ENCODE measurements around the gene IL34. TPM values are rescaled to one million over a fixed set of nuclear protein-coding genes. Genes with fewer than 3 reads are reported as not detected.

The IL34 gene
- total RNA-seq, 4 donors from 2014 or later: 96.9 to 158 (median 129) TPM

DNA sequence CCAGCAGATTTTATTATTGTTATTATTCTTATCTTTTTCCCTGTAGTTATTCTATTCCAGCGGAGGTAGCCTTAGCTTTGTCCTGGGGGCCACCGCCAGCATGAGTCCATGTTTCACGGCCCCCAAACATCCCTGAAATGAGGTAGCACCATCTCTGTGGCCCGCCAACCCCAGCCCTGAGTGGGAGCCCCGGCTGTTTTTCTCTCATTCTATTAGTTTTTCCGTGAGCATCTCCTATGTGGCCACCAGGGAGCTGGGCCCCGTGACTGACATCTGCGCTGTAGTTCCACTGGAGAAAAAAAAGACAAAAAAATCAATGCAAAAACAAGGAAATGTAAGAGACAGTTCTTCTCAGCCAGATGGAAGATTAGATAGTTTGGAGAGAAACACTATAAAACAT is 43.5 kb upstream of the IL34 start:
- H3K4me3 ChIP-seq (ENCODE audit: low read depth, poor library complexity, severe bottlenecking): no peak overlapping the region
- TF ChIP-seq POLR2A (IDR thresholded peaks at IDR 0.05): no peak
- TF ChIP-seq CTCF (IDR thresholded peaks at IDR 0.05): no peak
- intact Hi-C loops (cut with DNase I; ENCODE audit: low total_unique reads): no loop called here
- DNase-seq (ENCODE audit: low spot score in 2 of 2): no peak
- WGBS, 2 donors: 87 to 90% methylated on average over 8 of the region's 8 CpGs

GRCh38 chr16:70604407-70605282 is 41.7 kb upstream of the IL34 start:
- WGBS, 2 donors: 76 to 86% methylated on average over 8 of the region's 8 CpGs
- H3K4me3 ChIP-seq (ENCODE audit: low read depth, poor library complexity, severe bottlenecking): no peak overlapping the region
- no peak for DNase-seq (ENCODE audit: low spot score in 2 of 2)
- no peak for TF ChIP-seq POLR2A (IDR thresholded peaks at IDR 0.05)
- no peak for TF ChIP-seq CTCF (IDR thresholded peaks at IDR 0.05)
- intact Hi-C loops (cut with DNase I; ENCODE audit: low total_unique reads): no loop called here

DNA sequence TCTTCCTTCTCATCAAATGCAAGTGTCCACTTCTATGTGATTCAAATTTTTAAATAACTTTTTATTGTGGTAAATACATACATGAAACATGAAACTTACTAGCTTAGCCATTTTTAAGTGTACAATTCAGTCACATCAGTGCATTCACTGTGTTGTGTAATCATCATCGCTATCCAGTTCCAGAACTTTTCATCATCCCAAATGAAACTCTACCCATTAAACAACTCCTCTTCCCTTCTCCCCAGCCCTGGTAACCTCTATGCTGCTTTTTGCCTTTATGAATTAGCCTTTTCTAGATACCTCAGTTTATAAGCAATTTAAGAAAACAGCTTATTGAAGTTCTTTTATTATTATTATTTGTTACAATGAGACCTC is 41.1 kb upstream of the IL34 start:
- TF ChIP-seq POLR2A (IDR thresholded peaks at IDR 0.05): no peak
- TF ChIP-seq CTCF (IDR thresholded peaks at IDR 0.05): no peak
- 67 to 71% methylated on average over 1 of the region's 1 CpG for WGBS, 2 donors
- intact Hi-C loops (cut with DNase I; ENCODE audit: low total_unique reads): no loop called here
- H3K4me3 ChIP-seq (ENCODE audit: low read depth, poor library complexity, severe bottlenecking): no peak overlapping the region
- no peak for DNase-seq (ENCODE audit: low spot score in 2 of 2)

- WGBS, 2 donors: 38 to 50% methylated on average over 5 to 7 of the region's 7 CpGs
- intact Hi-C loops (cut with DNase I; ENCODE audit: low total_unique reads): no loop called here
- H3K4me3 ChIP-seq (ENCODE audit: low read depth, poor library complexity, severe bottlenecking): no peak overlapping the region
- TF ChIP-seq CTCF (IDR thresholded peaks at IDR 0.05) (no peak), POLR2A (IDR thresholded peaks at IDR 0.05) (no peak)
- no peak for DNase-seq (ENCODE audit: low spot score in 2 of 2)
Measured at GRCh38 chr16:70608521-70608920, 37.8 kb upstream of the IL34 start.

DNA sequence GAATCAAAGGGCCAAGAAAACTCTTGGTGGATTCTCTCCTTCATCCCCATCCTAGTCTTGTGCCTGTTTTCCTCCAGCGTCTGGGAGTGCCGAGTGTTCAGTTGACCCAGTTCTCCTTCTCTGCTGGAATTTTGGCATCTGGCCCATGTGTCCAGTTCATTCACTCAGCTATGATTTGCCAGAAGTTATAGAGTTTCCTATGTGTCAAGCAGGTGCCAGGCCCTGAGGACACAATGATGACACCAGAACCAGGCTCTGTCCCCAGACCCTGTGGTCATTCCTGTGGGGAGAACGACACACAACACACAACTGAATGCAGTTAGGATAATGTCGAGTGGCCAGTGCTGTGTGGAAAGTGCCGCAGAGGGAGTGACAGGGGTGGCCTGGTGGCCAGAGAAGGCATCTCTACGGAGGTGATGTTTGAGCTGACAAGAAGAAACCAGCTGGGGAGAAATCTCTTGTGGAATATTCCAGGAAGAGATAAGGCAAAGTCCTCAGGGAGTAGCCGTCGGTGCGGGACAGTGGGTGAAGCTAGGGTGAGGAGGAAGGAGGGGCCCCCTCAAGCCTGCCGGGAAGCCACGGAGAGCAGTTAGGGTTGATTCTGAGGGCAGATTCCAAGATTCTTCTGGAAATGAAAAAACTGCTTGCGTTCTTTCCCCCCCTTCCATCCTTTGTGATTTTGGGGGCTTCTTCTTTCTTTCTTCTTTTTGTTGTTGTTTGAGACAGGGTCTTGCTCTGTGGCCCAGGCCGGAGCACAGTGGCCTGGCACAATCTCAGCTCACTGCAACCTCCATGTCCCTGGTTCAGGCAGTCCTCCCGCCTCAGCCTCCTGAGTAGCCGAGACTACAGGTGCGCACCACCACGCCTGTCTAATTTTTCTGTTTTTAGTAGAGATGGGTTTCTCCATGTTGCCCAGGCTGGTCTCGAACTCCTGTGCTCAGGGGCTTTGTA is 35.8 kb upstream of the IL34 start:
- no peak for TF ChIP-seq POLR2A (IDR thresholded peaks at IDR 0.05)
- TF ChIP-seq CTCF (IDR thresholded peaks at IDR 0.05): no peak
- no peak overlapping the region for H3K4me3 ChIP-seq (ENCODE audit: low read depth, poor library complexity, severe bottlenecking)
- WGBS, 2 donors: 80 to 81% methylated on average over 18 of the region's 18 CpGs
- no peak for DNase-seq (ENCODE audit: low spot score in 2 of 2)
- intact Hi-C loops (cut with DNase I; ENCODE audit: low total_unique reads): no loop called here
